ENCODE data around the gene OBP2B. TPM values are rescaled to one million over a fixed set of nuclear protein-coding genes. Genes with fewer than 3 reads are reported as not detected.
A peak's percentile ranks its signal among the peaks of the same experiment; 100 is the strongest.
"Not testable (repeated sequence)": the region's sequence is repeated elsewhere in the genome, so short reads cannot be mapped to it uniquely, and the experiment has no call there.

The OBP2B gene
- total RNA-seq, 1 donor from 2014 or later, result not detected

GRCh38 chr9:133238272-133238850, 29.3 kb upstream of the OBP2B start:
- no peak for DNase-seq (ENCODE audit: low read depth)
- TF ChIP-seq CTCF (conservative IDR thresholded peaks at IDR 0.05; ENCODE audit: low read depth, low read length), result no peak
- peak overlapping the region; percentile 47 for H3K4me3 ChIP-seq (ENCODE audit: low read depth, low read length)

DNA sequence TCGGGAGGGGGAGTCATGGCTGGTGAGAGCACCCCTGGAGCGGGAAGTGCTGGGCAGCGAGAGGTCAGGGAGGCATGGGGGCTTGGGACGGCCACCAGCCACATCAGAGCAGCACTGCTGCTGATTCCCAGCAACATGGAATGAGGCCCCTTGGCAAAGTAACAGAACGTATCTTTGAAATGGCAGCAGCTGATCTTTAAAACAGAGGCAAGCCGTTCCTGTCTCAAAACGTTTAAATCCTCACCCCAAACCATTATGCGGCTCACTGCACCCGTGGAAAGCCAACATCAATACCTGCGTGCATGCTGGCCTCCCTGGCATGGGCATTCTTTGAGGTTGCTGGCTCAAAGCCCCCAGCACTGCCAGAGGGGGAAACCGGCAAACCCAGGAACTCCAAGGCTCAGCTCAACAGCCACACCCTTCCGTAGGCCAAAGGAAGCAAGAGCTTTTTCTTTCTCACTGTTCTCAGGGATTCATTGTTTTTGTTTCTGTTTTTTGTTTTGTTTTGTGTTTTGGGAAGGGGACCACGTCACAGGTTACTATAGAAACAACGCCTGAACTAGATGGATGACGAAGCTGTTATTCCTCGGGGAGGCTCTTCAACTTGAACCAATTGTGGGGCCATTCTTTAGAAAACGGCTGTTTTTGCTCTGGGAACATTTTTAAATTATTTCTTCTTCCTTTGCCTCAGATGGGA, 28.1 kb upstream of the OBP2B start:
- no peak overlapping the region for H3K4me3 ChIP-seq (ENCODE audit: low read depth, low read length)
- TF ChIP-seq CTCF (conservative IDR thresholded peaks at IDR 0.05; ENCODE audit: low read depth, low read length), result no peak
- DNase-seq (ENCODE audit: low read depth), result no peak

GRCh38 chr9:133236291-133237034, 27.4 kb upstream of the OBP2B start:
- not testable (repeated sequence) for DNase-seq (ENCODE audit: low read depth)

DNA sequence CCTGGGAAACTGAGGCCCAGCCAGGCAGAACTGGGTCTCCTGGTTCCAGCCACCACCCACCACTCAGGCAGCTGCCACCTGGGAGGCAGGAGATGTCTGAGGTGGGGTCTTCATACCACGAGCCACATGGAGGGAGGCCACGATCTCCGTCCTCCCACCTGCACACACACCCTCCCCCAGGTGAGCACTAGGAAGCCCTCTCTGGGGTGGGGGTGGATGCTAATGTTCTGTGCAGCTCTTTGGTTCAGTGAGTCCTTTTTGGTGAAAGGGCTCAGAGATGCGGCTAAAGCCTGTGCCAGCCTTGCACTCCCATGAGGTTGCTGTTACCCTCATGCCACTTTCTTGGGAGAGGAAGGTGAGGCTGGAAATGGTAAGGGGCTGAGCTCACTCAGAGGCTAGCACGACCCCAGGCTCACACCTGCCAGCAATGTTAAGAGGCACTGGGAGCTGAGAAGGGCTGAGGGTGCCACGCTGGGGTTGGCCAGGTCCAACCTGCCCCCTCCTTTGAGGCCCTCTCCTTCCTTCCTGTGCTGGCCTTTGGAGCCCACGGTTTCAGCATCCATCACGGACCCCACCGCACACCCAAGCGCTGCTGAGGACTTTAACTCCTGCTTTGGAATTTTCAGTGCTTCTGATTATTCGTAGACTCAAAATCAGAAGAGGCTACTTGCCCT, 26.6 kb upstream of the OBP2B start:
- TF ChIP-seq CTCF (conservative IDR thresholded peaks at IDR 0.05; ENCODE audit: low read depth, low read length), result no peak
- DNase-seq (ENCODE audit: low read depth), result no peak
- no peak overlapping the region for H3K4me3 ChIP-seq (ENCODE audit: low read depth, low read length)

More at GRCh38 chr9:133236291-133237034, 27.4 kb upstream of the OBP2B start:
- H3K4me3 ChIP-seq (ENCODE audit: low read depth, low read length), result not testable (repeated sequence)

- no peak for TF ChIP-seq CTCF (conservative IDR thresholded peaks at IDR 0.05; ENCODE audit: low read depth, low read length)
- no peak overlapping the region for H3K4me3 ChIP-seq (ENCODE audit: low read depth, low read length)
- DNase-seq (ENCODE audit: low read depth), result no peak
These were observed 25.7 kb upstream of the OBP2B start for GRCh38 chr9:133234577-133235322.

- no peak for DNase-seq (ENCODE audit: low read depth)
- TF ChIP-seq CTCF (conservative IDR thresholded peaks at IDR 0.05; ENCODE audit: low read depth, low read length), result no peak
- H3K4me3 ChIP-seq (ENCODE audit: low read depth, low read length), result no peak overlapping the region
These were observed 24.8 kb upstream of the OBP2B start for GRCh38 chr9:133233681-133234432.

GRCh38 chr9:133231934-133232568, 23.0 kb upstream of the OBP2B start:
- H3K4me3 ChIP-seq (ENCODE audit: low read depth, low read length); DNase-seq (ENCODE audit: low read depth): not testable (repeated sequence)

DNA sequence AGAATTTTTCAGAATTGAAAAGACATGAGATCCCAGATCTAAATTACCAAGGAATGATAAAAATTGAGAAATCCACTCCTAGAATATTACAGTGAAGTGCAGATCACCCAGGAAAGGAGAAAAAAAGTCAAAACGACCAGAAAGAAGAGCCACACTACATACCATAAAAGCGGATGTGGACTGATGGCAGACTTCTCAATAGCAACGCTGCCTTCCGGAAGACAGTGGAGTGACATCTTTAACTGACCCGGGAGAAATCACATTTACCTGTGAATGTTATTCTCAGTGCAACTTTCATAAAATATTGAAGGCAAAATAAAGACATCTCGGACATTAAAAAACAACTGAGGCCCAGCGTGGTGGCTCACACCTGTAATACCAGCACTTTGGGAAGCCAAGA, 21.5 kb upstream of the OBP2B start:
- not testable (repeated sequence) for H3K4me3 ChIP-seq (ENCODE audit: low read depth, low read length); DNase-seq (ENCODE audit: low read depth)

All from epithelial cell of proximal tubule (primary cell).